ENCODE results near the gene CDKN1B.

- TF ChIP-seq CTCF (conservative IDR thresholded peaks at IDR 0.05; ENCODE audit: low read depth in 2 of 2), result no peak
- TF ChIP-seq EZH2 (IDR thresholded peaks at IDR 0.05; ENCODE audit: low read depth, unreplicated experiment), result no peak
- TF ChIP-seq POLR2AphosphoS5 (IDR thresholded peaks at IDR 0.05; ENCODE audit: low read depth), result no peak
- no peak for TF ChIP-seq JUNB (IDR thresholded peaks at IDR 0.05; ENCODE audit: unreplicated experiment)
- no peak for TF ChIP-seq EZH2phosphoT487 (IDR thresholded peaks at IDR 0.05; ENCODE audit: unreplicated experiment)
- no peak for TF ChIP-seq REST (IDR thresholded peaks at IDR 0.05; ENCODE audit: unreplicated experiment)
Measured at GRCh38 chr12:12676605-12677004, 40.6 kb upstream of the CDKN1B start.

Measured in GM23338 (cell line).